GM12892 (cell line): Measurements from ENCODE around the gene EPX.

Experiments
- POLR2A ChIP-seq: IDR thresholded peaks from 2 replicates; pipeline ENCODE4 v1.6.1; 2011; ENCODE audit warnings: low read depth, low read length, control low read depth
- POLR2AphosphoS5 ChIP-seq: IDR thresholded peaks from 2 replicates; pipeline ENCODE4 v1.6.1; 2011; ENCODE audit warnings: low read depth, low read length, control low read depth
- TAF1 ChIP-seq: IDR thresholded peaks from 2 replicates; pipeline ENCODE4 v1.6.1; 2011; ENCODE audit warnings: low read depth, mild to moderate bottlenecking, control low read depth, low read length, borderline replicate concordance

- TF ChIP-seq POLR2AphosphoS5 (no peak), POLR2A (no peak), TAF1 (no peak)
Measured at GRCh38 chr17:58242171-58242784, 49.8 kb downstream of the EPX start.
